GM18499 (cell line): Measurements from ENCODE around the gene ANKS1A.
A peak's percentile ranks its signal among the peaks of the same experiment; 100 is the strongest.
"Not testable (repeated sequence)": the region's sequence is repeated elsewhere in the genome, so short reads cannot be mapped to it uniquely, and the experiment has no call there.

Experiments
- ATAC-seq: cut with Tn5 transposase; IDR thresholded peaks from one replicate; pipeline ENCODE4 v1.9.1; 2021; ENCODE audit warnings: moderate number of reproducible peaks; ENCODE audit not compliant: insufficient read depth, unreplicated experiment

ANKS1A gene

DNA sequence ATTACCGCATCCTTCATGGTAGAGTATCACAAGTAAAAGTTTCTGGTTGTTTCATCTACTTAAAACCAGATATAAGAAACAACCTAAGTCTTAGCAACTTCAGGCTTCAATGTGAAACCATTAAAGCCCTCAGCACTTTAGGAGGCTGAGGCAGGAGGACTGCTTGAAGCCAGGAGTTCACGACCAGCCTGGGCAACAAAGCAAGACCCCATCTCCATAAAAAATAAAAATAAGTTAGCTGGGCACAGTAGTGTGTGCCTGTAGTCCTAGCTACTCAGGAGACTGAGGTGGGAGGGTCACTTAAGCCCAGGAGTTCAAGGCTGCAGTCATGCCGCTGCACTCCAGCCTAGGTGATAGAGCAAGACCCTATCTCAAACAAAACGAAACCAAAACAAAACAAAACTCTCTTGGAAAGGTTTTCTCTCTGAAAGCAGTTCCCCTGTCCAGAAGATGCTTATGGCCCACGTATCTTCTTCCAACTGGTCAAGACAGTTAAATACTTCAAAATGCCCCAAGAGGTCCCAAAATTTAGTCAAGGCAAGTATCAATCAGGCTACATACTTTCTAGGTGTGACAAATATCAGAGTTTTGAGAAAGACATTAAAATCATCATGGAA is 11.1 kb upstream of the ANKS1A start:
- ATAC-seq: no peak

DNA sequence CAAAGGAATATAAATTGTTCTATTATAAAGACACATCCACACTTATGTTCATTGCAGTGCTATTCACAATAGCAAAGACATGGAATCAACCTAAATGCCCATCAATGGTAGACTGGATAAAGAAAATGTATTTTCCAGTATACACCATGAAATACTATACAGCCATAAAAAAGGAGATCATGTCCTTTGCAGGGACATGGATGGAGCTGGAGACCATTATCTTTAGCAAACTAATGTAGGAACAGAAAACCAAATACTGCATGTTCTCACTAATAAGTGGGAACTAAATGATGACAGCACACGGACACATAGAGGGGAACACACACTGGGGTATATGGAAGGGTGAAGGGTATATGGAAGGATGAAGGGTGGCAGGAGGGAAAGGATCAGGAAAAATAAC is 5.0 kb upstream of the ANKS1A start:
- not testable (repeated sequence) for ATAC-seq

GRCh38 chr6:34884996-34885395 is 4.1 kb upstream of the ANKS1A start:
- ATAC-seq: no peak

GRCh38 chr6:34885837-34886236 is 3.2 kb upstream of the ANKS1A start:
- not testable (repeated sequence) for ATAC-seq

DNA sequence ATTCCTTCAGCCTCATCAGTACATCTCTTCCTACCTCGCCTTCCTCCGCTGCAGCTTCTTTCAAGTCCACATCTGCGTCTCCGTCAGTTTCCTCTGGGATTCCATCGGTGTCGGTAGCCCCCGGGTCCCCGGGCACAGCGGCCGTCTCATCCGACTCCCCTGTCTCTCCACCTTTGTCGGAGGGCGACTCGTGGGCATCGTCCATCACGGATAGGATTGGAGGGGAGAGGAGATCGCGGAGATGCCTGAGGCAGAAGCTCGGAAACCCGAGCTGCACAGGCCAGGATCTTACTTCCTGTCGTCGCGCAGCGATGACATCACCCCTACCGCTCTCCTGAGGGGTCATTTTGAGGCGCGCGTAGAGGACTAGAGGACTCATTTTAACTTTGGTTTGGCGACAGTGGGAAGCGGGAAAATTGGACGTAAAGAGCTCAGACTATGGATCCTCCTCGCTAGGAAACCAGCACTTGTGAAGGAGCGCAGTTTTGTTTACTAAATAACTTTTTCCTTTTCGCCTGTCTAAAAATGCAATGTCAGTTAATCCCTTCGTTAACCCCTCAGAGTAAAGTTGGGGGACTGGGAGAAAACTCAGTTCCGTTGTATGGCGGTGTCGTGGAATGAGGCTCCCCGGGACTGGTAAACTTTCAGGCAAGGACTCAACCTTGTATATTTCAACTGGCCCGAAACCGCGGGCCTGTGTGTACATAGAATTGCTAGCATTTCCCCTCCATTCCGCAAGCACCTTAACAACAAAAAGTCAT is 1.1 kb upstream of the ANKS1A start, which contains the start of gene TAF11:
Gene TAF11 (minus strand): TSS at position 290 of the 761 bp plus-strand sequence. CDS start 85 bp downstream, at position 205.
- ATAC-seq: peak; percentile 67

GRCh38 chr6:34888514-34888856 is 570 bp upstream of the ANKS1A start:
- ATAC-seq: no peak

- ATAC-seq: no peak
These were observed 1.5 kb downstream of the ANKS1A start for GRCh38 chr6:34890533-34890925.

DNA sequence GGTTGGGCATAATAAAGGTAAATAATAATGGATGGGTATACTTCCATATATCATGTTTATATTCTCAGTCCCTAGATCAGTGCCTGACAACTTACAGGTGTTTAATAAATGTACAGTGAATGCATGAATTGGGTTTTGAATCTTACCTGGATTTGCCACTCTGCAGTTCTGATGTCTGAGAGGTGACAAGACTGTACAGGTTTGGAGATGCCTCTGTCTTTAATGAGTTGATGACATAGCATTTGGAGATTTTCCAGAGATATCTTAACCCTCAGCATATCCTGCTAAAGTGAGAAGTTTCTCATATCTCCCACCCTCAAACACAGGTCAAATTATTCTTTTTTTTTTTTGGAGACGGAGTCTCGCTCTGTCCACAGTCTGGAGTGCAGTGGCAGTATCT is 2.2 kb downstream of the ANKS1A start:
- no peak for ATAC-seq

DNA sequence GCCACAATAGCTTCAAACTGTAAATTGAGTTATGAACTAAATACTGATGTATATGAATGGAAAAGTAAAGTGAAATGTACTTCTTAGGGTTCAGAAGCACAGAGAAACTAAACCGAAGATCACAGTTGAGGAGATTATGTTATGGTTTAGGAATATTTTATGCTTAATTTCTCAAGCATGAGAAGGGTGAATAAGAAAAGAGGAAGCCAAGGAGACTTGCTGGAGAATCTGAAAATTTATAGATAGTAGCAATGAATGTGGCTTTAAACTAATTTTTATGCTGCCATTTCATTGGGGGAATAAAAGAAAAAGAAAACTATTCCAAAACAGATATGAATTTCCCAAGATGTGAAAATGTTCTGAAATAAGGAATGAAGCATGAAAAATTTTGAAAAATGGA is 5.6 kb downstream of the ANKS1A start:
- ATAC-seq: no peak

DNA sequence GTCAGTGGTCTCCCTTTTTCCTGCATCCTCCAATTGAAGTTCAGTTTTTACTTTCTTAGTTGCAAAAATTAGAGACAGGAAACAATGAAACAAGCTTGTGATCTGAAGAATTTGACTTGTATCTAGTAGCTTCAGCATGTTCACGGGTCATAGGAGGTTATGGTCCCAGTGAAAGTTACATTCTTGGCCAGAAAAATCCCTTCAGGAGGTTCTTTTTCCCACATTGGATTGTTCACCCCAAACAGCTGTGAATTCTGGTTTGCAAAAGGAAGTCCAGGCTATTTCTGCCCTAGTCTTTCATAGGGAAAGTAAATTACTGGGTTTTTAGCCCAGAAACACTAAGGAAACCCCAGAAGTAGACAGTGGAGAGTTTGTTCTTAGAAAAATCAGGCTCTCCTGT is 8.1 kb downstream of the ANKS1A start:
- no peak for ATAC-seq

GRCh38 chr6:34897716-34898115 is 8.7 kb downstream of the ANKS1A start:
- ATAC-seq: no peak

DNA sequence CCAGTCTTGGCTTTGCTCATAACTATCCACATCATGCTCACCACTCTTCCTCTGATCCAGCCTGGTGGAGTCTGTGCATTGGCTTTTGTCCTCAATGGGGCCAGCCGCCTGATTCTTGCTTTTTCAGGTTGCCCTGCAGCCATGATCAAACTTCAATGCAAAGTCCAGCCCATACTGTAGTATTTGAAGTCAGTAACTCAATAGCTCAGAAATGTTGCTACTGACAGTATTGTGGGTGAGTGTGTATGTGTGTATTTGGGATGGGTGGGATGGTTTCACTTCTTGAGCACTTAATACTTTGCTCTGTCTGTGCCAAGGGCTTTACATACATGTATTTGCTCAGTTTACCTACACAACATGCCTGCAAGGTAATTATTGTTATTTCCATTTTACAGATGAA is 10.7 kb downstream of the ANKS1A start:
- not testable (repeated sequence) for ATAC-seq

GRCh38 chr6:34900321-34901031 is 11.4 kb downstream of the ANKS1A start:
- ATAC-seq: no peak

GRCh38 chr6:34901930-34902329 is 12.9 kb downstream of the ANKS1A start:
- ATAC-seq: no peak

DNA sequence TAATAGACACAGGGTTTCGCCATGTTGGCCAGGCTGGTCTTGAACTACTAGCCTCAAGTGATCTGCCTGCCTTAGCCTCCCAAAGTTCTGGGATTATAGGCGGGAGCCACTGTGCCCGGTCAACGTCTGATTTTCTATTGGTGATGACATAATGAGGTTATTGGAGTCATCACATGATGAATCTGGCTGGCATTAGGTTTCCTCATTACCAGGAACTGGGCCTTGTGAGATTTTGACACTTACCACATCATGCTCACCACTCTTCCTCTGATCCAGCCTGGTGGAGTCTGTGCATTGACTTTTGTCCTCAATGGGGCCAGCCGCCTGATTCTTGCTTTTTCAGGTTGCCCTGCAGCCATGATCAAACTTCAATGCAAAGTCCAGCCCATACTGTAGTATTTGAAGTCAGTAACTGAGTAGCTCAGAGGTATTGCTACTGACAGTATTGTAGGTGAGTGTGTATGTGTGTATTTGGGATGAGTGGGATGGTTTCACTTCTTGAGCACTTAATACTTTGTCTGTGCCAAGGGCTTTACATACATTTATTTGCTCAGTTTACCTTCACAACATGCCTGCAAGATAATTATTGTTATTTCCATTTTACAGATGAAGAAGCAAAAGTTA is 16.0 kb downstream of the ANKS1A start:
- ATAC-seq: no peak

- ATAC-seq: no peak
These were observed 17.8 kb downstream of the ANKS1A start for GRCh38 chr6:34906826-34907225.

- no peak for ATAC-seq
These were observed 19.1 kb downstream of the ANKS1A start for GRCh38 chr6:34908194-34908593.

- no peak for ATAC-seq
These were observed 20.3 kb downstream of the ANKS1A start for GRCh38 chr6:34909320-34909883.

- ATAC-seq: no peak
These were observed 22.8 kb downstream of the ANKS1A start for GRCh38 chr6:34911822-34912221.

- ATAC-seq: peak; percentile 82
These were observed 23.8 kb downstream of the ANKS1A start for GRCh38 chr6:34912715-34913464.
